ENCODE data around the gene HTATIP2. TPM values are rescaled to one million over a fixed set of nuclear protein-coding genes. Genes with fewer than 3 reads are reported as not detected.
"Not testable (repeated sequence)": the region's sequence is repeated elsewhere in the genome, so short reads cannot be mapped to it uniquely, and the experiment has no call there.

The HTATIP2 gene
- polyA plus RNA-seq, 1 donor, result 5.5 TPM

DNA sequence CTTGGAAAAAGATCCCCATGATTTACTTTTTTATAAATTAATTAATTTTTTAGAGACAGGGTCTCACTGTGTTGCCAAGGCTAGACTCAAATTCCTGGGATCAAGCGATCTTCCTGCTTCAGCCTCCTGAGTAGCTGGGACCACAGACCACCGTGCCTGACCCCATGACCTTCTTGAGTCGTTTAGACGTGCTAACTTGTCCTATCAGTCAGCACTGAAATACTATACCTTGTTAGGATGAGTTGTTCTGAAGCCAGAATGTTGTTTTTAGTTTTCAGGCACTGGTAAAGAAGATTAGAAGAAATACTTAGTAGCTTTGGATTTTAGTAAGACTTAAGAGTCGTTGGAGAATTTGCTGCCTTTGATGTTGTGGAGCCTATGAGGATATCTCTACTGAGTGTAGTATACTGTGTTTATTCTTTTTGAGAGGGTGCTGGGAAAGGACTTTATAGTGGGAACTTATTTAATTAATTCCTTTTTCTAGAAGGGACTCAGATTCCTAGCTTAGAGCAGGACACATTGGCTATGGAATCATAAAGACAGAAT lies 8.6 kb downstream of the HTATIP2 start:
- no peak for DNase-seq (ENCODE audit: low read depth)

DNA sequence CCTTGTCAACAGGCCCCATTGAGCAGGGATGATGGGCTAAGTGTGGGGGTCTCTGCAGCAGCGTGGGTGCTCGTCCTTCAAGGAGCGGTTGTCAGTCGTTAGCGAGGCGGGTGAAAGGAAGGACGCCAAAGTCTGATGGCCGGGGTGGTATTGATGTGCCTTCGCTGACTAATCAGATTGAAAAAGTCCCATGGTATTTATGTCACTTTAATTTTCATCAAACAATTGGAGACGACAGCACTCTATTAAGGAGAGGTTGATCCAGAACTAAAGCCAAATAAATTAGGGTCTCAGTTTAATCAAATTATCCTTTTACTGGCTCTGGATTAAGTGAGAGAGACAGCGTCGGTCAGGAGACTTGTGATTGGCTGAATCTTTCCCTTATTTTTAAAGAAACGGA lies 9.6 kb downstream of the HTATIP2 start:
- DNase-seq (ENCODE audit: low read depth), result no peak

DNA sequence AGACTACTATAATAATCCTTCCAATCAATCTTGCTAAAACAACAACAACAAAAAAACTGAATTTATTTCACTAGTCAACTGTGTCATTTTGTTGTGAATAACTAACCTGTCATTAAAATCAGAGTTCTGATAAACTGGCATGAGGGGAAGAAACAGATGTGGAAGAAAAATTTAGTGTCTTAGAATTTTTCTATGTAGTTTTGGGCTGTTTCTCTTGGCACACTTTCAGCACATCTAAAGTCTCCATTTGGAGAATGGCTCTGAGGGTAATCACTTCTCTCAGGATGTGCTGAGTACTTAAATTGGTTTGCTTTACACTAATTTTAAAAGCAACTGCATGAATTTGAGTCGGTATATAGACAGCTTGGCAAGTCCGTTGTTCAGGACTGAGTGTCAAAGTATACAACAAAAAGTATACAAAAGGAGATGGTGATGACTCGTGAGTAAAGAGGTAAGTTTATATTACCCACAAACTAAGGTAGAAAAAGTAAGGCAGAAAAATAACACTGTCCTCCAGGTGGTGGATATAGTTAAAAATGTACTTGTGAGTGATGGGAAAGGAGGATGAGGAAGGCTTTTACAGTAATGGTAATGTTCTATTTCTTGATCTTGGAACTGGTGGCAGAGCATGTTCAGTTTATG lies 10.2 kb downstream of the HTATIP2 start:
- DNase-seq (ENCODE audit: low read depth), result no peak

DNA sequence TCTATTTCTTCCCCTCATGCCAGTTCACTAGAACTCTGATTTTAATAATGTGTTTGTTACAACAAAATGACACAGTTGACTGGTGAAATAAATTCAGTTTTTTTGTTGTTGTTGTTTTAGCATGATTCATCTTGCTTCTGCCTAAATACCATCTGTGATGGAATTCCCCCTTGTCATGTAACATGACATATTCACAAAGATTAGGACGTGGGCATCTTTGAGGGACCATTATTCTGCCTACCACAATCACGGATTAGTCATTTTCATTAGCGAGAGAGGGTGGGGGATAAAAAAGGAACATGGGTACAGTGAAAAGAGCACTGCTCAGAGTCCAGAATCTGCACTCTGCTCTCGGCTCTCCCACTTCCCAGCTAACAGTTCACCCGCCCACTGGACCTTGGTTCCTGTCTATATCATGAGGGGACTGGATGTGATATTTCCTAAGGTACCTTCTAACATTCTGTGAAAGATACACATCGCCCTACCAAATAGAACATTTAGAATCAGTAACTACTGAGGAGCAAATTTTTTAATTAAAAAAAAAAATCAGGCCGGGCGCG lies 11.3 kb downstream of the HTATIP2 start:
- no peak for DNase-seq (ENCODE audit: low read depth)

DNA sequence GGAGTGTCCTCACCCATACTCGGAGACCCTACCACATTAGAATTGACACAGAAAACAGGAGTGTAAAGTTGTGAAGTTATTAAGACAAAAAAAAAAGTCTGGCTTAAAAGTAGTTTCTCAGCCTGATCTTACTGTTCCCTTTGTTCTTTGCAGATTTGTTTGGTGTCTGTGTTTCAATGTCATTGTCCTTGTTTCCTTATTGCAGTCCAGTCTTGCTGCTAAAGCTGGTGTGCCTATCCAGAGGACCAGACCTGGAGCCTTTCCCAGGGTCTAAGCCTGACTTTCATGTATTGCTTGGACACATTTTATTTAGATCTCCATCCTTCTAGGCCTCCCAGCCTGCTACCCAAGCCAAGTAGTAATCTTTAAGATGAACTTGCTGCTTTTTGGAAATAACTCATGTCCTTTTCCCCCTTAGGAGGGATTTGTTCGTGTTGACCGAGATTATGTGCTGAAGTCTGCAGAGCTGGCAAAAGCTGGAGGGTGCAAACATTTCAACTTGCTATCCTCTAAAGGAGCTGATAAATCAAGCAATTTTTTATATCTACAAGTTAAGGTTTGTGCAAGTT lies 12.7 kb downstream of the HTATIP2 start:
- no peak for DNase-seq (ENCODE audit: low read depth)

DNA sequence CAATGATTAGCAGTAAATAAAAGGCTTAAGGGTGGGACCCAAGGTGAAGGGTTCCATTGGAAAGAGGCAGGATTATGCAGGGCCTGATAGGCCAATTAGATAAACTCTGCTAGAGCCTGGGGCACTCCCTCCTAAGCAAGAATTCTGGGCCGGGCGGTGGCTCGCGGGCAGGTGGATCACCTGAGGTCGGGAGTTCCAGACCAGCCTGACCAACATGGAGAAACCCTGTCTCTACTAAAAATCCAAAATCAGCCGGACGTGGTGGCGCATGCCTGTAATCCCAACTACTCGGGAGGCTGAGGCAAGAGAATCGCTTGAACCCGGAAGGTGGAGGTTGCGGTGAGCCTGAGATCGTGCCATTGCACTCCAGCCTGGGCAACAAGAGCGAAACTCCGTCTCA lies 22.5 kb downstream of the HTATIP2 start:
- DNase-seq (ENCODE audit: low read depth), result not testable (repeated sequence)

DNA sequence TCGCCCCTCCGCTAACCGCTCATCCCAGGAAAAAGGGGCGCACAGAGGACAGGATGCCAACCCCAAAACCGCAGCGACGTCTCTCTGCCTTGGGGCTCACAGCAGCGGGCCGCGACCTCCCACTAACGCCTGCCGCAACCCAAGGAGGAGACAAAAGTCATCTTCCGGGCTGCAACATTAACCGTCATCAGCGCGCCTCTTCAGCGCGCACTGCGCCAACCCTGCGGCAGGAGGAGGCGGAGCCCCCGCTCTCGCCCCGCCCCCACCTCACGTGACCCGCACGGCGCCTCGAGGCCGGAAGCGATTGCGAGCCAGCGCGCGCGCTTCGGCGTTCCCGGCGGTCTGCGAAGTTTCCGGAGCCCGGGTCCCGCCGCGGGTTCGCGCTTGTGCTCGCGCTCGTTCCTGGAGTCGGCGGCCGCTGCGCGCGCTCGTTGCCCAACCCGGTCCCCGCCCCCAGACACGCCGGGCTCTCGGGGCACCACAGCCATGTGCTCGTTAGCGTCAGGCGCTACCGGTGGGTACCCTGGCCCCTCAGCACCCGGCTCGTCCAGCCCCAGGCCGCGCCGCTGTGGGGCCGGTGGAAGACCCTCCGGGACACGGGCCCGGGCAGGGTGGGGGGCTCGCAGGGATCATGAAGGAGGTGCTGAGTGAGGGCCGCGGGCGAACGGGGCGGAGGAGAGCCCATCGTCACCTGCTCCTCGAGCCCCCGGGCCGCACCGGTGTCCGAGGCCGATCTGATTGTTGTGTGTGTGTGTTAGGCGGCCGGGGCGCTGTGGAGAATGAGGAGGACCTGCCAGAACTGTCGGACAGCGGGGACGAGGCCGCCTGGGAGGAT lies 24.0 kb downstream of the HTATIP2 start, which contains the start of gene PRMT3:
TSS of gene PRMT3 (plus strand) at position 456 of the 835 bp plus-strand sequence. CDS start at position 487, 31 bp downstream.
- peak; percentile 88 for DNase-seq (ENCODE audit: low read depth)

DNA sequence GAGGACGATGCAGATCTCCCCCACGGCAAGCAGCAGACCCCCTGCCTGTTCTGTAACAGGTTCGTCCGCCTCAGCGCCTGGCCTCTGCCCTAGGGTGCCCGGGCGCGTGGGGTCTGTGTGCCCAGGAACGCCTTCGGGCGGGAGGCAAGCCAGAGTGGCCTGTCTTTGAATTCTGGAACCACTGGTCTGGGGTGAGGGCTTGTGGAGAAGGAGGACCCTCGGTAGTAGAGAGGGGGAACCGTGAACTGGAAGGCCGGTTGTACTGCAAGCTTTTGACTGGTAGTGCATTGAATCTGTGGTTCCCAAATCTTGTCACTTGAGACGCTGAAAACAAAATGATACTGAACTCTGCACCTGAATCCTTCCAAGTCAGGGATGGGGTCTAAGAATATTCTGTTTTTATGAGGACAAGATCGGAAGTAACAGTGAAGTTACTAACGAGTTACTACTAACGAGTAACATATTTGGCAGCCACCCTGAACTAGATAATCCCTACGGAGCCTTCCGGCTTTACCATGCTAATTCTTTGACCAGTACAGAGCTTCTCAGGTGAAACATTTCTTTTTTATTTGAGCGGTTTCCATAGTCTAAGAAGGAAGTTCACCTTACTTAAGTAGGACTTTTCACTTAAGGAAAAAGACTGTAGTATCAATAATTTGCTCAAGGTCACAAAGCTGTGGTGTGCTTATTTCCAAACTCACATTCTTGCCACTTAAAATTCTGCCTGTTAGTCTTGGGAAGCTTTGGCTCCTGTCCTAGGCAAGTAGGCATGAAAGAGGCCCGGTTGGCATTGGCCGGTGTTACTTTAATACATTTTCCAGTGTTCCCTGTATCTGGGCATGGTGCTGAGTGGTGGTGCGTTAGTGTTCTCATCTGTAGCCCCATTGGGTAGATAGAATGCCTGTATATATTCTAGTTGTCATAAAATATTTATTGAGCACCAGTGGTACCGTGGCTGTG lies 24.9 kb downstream of the HTATIP2 start:
- DNase-seq (ENCODE audit: low read depth), result no peak

DNA sequence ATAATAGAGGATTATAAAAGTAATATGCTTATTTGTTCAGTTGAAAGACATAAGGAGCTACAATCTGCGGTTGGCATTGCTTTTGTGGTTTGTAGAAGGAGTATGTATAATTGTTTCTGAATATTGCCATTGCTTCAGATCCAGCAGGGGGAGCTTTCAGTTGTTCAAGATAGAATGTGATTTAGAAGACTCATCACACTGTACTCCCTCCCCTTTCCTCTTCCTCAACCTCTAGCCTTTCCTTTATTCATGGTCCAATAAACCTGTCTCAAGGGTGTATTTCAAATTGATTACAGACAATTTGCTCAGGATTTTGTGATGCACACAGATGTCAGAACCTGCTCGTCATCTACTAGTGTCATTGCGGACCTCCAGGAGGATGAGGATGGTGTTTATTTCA lies 33.8 kb downstream of the HTATIP2 start:
- DNase-seq (ENCODE audit: low read depth), result no peak

DNA sequence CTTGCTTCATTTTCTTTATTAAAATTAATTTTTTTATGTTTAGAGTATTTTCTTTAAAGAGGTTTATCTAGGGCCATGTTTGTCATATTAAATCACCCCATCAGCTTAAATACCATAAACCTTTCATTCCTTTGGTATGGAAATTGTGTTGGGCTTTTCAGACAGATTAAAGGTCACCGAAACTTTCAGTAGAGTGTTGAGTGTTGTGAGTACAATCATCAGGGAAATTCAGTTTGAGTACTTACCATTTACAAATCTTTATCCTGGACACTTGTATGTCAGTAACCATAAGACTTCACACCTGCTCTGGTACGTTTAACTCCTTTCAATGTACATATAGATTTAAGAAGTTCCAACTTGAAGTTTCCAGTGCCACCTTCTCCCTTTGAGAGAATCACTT lies 36.0 kb downstream of the HTATIP2 start:
- DNase-seq (ENCODE audit: low read depth), result no peak

DNA sequence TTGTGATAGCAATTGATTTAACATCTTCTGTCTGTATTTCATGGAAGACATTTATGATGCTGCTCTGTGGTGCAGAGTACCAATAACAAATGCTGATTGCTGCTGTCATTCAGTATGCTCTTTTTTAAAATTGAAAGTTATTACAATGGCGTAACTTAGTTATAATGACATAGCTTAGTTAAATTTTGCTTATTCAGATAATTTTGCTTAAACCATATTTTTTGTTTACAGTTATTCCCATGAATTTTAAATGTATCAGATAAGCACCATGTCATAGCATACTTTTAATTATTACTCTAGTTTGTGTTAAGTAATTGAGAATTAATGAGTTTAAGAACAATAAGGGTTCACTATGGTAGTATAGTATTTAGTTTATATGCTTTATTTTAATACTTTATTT lies 39.5 kb downstream of the HTATIP2 start:
- DNase-seq (ENCODE audit: low read depth), result no peak

DNA sequence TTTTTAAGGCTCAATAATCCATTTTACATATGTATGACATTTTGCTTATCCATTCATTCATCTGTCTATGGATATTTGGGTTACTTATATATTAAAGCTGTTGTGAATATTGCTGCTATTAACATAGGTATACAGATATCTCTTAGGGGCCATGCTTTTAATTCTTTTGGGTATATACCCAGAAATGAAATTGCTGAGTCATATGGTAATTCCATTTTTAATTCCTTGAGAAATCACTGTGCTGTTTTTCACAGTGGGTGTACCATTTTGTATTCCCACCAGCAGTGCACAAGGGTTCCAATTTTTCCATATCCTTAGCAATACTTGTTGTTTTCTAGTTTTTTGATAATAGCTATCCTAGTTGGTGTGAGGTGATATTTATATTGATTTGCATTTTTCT lies 43.0 kb downstream of the HTATIP2 start:
- DNase-seq (ENCODE audit: low read depth), result no peak

DNA sequence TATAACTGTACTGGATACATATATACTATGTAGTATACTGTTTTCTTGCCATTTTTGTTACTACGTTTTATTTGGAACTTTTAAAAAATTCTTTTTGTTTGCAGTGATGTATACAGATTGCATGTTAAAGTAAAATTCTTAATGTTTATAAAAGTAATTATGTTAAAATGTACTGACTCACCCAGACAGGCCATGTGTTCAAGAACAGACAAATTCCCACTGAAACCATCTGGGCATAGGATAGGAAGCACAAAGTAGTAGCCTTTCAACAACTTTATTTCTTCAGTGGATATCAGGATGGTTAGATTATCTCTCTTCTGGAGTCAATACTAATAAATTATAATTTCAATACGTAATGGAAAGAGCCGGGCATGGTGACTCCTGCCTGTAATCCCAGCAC lies 43.8 kb downstream of the HTATIP2 start:
- no peak for DNase-seq (ENCODE audit: low read depth)

DNA sequence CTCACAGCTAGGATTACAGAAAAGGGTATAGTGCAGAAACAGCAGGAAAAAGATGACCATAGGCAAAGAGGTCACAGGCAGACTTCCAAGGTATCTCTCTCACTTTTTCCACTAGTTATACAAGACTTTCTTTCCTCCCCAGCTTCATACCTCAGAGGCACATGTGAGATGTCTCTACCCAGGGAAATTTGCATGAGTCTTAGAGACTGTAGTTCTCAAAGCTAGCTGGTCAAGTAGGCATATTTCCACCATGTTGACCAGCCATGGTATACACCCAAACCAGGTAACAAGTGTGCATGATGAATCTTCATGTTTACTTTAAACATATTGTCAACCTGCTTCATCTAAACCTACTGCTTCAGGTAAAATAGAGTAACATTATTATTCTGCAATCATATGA lies 51.9 kb downstream of the HTATIP2 start:
- no peak for DNase-seq (ENCODE audit: low read depth)

DNA sequence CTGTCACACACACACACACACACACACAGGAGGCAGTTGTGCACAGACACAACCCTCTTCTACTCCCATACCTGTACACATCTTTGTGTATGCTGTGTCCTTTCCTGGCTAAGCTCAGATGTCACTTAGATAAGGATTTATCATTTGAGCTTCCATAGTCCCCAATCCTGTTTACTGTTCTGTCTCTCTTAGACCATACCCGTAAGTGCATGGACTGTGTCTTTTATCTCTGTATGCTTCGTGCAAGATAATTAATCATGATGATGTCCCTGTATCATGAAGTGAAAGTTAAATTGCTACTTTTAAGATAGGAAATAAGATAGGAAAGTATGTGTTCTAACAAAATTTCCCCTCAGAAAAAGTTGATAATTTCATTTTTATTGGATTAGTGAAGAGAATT lies 54.3 kb downstream of the HTATIP2 start:
- DNase-seq (ENCODE audit: low read depth), result no peak

DNA sequence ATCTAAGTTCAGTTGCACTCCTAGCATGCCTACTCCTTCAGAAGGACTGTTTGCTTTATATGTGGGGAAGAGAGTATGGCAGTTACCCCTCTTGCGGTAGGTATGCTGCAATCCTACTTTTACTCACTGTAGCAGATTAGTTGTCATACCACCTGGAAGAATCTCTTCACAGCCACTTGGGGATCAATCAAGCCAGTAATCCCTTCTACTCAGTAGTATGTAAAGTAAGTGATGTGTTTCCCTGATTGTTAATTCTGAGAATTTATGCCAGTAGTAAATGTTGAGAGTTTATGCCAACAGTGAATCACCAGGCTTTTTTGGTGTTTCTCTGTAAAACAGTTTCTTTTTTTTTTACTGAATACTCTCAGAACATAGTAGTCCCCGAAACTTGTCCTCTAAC lies 58.4 kb downstream of the HTATIP2 start:
- DNase-seq (ENCODE audit: low read depth), result no peak

DNA sequence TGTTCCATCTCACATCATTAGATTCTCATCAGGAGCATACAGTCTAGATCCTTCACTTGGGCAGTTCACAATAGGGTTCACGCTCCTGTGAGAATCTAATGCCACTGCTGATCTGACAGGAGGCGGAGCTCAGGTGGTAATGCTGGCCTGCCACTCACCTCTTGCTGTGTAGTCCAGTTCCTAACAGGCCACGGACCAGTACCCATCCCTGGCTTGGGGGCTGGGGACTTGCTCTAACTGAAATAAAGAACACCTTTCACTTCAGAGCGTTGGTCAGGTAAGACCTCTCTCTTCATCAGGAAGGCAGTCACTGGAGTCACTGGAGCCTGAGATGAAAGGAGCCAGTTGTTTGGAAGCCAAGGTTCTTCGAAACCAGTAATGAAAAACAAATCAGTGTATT lies 65.7 kb downstream of the HTATIP2 start:
- DNase-seq (ENCODE audit: low read depth), result no peak
